Measurements from ENCODE around the gene DNAJC4.

Gene DNAJC4, protein sequence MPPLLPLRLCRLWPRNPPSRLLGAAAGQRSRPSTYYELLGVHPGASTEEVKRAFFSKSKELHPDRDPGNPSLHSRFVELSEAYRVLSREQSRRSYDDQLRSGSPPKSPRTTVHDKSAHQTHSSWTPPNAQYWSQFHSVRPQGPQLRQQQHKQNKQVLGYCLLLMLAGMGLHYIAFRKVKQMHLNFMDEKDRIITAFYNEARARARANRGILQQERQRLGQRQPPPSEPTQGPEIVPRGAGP

DNA sequence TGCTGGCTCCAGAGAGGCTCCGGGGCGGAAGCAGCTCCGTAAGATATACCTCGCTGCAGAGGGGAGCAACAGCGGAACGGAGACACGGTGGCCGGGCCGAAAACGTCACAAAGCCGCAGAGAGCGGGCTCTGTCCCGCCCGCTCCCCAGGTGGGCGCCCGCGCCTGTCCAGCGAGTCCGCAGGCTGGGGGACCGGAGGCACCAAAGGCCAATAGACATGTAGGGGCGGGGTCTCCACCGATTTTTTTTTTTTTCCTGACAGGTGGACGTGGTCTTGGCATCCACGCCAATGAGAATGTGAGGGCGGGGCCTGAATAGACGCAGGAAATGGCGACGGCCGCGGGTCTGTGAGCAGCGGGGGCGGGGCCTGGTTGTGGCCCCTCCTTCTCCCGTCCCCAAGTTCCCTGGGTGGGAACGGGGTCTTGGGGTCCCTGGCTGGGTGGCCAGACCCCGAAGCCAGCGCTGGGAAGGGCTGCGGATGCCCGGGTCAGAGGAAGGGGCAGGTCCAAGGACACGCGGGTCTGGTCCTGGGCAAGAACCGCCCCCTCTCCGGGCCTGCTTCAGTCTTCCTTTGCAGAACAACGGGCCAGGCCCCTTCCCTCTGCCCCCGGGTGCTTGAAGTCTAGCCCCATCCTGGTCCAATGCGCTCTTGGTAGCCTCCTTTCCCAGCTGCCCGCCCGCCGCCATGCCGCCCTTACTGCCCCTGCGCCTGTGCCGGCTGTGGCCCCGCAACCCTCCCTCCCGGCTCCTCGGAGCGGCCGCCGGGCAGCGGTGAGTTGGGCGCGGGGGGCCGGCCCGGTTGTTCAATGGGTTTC lies at the start of gene DNAJC4:
Gene DNAJC4 (plus strand): TSS at position 378 of the 814 bp plus-strand sequence. CDS start 307 bp downstream, at position 685.
- peak; percentile 49 for TF ChIP-seq POLR2A (IDR thresholded peaks at IDR 0.05; ENCODE audit: extremely low read depth, insufficient read length)
- TF ChIP-seq, protein P1, sequence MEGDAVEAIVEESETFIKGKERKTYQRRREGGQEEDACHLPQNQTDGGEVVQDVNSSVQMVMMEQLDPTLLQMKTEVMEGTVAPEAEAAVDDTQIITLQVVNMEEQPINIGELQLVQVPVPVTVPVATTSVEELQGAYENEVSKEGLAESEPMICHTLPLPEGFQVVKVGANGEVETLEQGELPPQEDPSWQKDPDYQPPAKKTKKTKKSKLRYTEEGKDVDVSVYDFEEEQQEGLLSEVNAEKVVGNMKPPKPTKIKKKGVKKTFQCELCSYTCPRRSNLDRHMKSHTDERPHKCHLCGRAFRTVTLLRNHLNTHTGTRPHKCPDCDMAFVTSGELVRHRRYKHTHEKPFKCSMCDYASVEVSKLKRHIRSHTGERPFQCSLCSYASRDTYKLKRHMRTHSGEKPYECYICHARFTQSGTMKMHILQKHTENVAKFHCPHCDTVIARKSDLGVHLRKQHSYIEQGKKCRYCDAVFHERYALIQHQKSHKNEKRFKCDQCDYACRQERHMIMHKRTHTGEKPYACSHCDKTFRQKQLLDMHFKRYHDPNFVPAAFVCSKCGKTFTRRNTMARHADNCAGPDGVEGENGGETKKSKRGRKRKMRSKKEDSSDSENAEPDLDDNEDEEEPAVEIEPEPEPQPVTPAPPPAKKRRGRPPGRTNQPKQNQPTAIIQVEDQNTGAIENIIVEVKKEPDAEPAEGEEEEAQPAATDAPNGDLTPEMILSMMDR (IDR thresholded peaks at IDR 0.05; ENCODE audit: low read depth, low read length): no peak
- TF ChIP-seq, protein P2, sequence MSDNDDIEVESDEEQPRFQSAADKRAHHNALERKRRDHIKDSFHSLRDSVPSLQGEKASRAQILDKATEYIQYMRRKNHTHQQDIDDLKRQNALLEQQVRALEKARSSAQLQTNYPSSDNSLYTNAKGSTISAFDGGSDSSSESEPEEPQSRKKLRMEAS (IDR thresholded peaks at IDR 0.05; ENCODE audit: low read depth, low read length): peak; percentile 46; the same call in 1 of the 2 replicates
- TF ChIP-seq MYC (IDR thresholded peaks at IDR 0.05; ENCODE audit: low read depth, low read length): peak; percentile 55
- DNase-seq (ENCODE audit: low read depth): peak; percentile 95
- peak within 1 kb of the TSS; percentile 70 for H3K4me3 ChIP-seq (ENCODE audit: low read depth, low read length)

GRCh38 chr11:64180891-64181290 lies 49.5 kb upstream of the DNAJC4 start:
- DNase-seq (ENCODE audit: low read depth): no peak
- H3K4me3 ChIP-seq (ENCODE audit: low read depth, low read length): peak overlapping the region; percentile 47
- TF ChIP-seq POLR2A (IDR thresholded peaks at IDR 0.05; ENCODE audit: extremely low read depth, insufficient read length) (no peak), MYC (IDR thresholded peaks at IDR 0.05; ENCODE audit: low read depth, low read length) (no peak)
- TF ChIP-seq, protein P2 (IDR thresholded peaks at IDR 0.05; ENCODE audit: low read depth, low read length): no peak
- TF ChIP-seq, protein P1 (IDR thresholded peaks at IDR 0.05; ENCODE audit: low read depth, low read length): no peak

- TF ChIP-seq, protein P1 (IDR thresholded peaks at IDR 0.05; ENCODE audit: low read depth, low read length): no peak
- TF ChIP-seq MYC (IDR thresholded peaks at IDR 0.05; ENCODE audit: low read depth, low read length) (peak; percentile 68), POLR2A (IDR thresholded peaks at IDR 0.05; ENCODE audit: extremely low read depth, insufficient read length) (peak; percentile 81)
- TF ChIP-seq, protein P2 (IDR thresholded peaks at IDR 0.05; ENCODE audit: low read depth, low read length): peak; percentile 98
- DNase-seq (ENCODE audit: low read depth): peak; percentile 96
- peak overlapping the region; percentile 47 for H3K4me3 ChIP-seq (ENCODE audit: low read depth, low read length)
Measured at GRCh38 chr11:64181506-64182411, 48.6 kb upstream of the DNAJC4 start.

DNA sequence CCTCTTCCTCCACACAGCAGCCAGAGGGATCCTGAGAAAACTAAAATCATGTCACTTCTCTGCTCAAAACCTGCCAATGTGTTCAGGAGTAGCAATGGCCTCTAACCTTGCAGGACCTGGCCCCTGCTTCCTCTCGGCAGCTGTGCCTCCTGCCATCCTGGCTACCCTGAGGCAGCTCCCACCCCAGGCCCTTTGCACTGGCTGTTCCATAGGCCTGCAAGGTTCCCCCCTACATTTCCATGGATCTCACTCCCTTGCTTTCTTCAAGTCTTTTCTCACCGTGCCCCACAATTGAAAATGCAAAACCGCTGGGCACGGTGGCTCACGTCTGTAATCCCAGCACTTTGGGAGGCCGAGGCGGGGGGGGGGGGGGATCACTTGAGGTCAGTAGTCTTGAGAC lies 46.5 kb upstream of the DNAJC4 start:
- DNase-seq (ENCODE audit: low read depth): no peak
- TF ChIP-seq, protein P1 (IDR thresholded peaks at IDR 0.05; ENCODE audit: low read depth, low read length): no peak
- no peak for TF ChIP-seq MYC (IDR thresholded peaks at IDR 0.05; ENCODE audit: low read depth, low read length)
- TF ChIP-seq, protein P2 (IDR thresholded peaks at IDR 0.05; ENCODE audit: low read depth, low read length): no peak
- no peak for TF ChIP-seq POLR2A (IDR thresholded peaks at IDR 0.05; ENCODE audit: extremely low read depth, insufficient read length)
- H3K4me3 ChIP-seq (ENCODE audit: low read depth, low read length): peak overlapping the region; percentile 79

GRCh38 chr11:64185175-64185692 lies 45.1 kb upstream of the DNAJC4 start:
- no peak for DNase-seq (ENCODE audit: low read depth)
- peak overlapping the region; percentile 79 for H3K4me3 ChIP-seq (ENCODE audit: low read depth, low read length)
- peak; percentile 82 for TF ChIP-seq MYC (IDR thresholded peaks at IDR 0.05; ENCODE audit: low read depth, low read length)
- TF ChIP-seq, protein P2 (IDR thresholded peaks at IDR 0.05; ENCODE audit: low read depth, low read length): peak; percentile 93
- TF ChIP-seq, protein P1 (IDR thresholded peaks at IDR 0.05; ENCODE audit: low read depth, low read length): no peak
- peak; percentile 96 for TF ChIP-seq POLR2A (IDR thresholded peaks at IDR 0.05; ENCODE audit: extremely low read depth, insufficient read length)
